HepG2 (cell line): ENCODE data around the gene UCKL1. TPM values are rescaled to one million over a fixed set of nuclear protein-coding genes. Genes with fewer than 3 reads are reported as not detected.
A peak's percentile ranks its signal among the peaks of the same experiment; 100 is the strongest.

ENCODE experiments used
- AGO1 ChIP-seq: fragments of 200-400 bp; formaldehyde crosslinking; IDR thresholded peaks from 2 replicates; pipeline ENCODE4 v1.6.1; 2017; ENCODE audit warnings: mild to moderate bottlenecking, low read depth, low read length, moderate library complexity; ENCODE audit not compliant: poor library complexity, severe bottlenecking
- DMAP1 ChIP-seq: IDR thresholded peaks from 2 replicates; pipeline ENCODE4 v1.6.1; 2016
- FOXM1 ChIP-seq: sonication (generic); formaldehyde crosslinking; IDR thresholded peaks from 2 replicates; pipeline ENCODE4 v1.5.0; 2020; ENCODE audit warnings: missing genetic modification reagents
- GTF2F1 ChIP-seq: fragments of 150-350 bp; IDR thresholded peaks from 2 replicates; pipeline ENCODE4 v1.6.1; 2014; ENCODE audit warnings: low read length
- PLSCR1 ChIP-seq: sonication (generic); formaldehyde crosslinking; IDR thresholded peaks from 2 replicates; pipeline ENCODE4 v1.5.0; 2020; ENCODE audit warnings: missing genetic modification reagents, mild to moderate bottlenecking, borderline replicate concordance
- RORA ChIP-seq: sonication (generic); formaldehyde crosslinking; IDR thresholded peaks from 2 replicates; pipeline ENCODE4 v1.5.0; 2020; ENCODE audit warnings: mild to moderate bottlenecking, missing genetic modification reagents, moderate library complexity
- SIN3A ChIP-seq: IDR thresholded peaks from 2 replicates; pipeline ENCODE4 v1.6.1; 2011; ENCODE audit warnings: low read depth, mild to moderate bottlenecking, control low read depth, low read length, borderline replicate concordance
- SNRNP70 ChIP-seq: fragments of 200-400 bp; formaldehyde crosslinking; IDR thresholded peaks from 2 replicates; pipeline ENCODE4 v1.6.1; 2017; ENCODE audit warnings: mild to moderate bottlenecking, low read depth, low read length, moderate library complexity
- TBX2 ChIP-seq: sonication (generic); formaldehyde crosslinking; IDR thresholded peaks from 2 replicates; pipeline ENCODE4 v1.5.0; 2020; ENCODE audit warnings: missing genetic modification reagents, mild to moderate bottlenecking, borderline replicate concordance
- TCF7 ChIP-seq: sonication (generic); IDR thresholded peaks from 2 replicates; pipeline ENCODE4 v1.6.1; 2016; ENCODE audit warnings: antibody characterized with exemption, low read depth
- XRCC5 ChIP-seq: fragments of 200-400 bp; formaldehyde crosslinking; optimal IDR thresholded peaks from 2 replicates; pipeline ENCODE3; 2017; ENCODE audit warnings: mild to moderate bottlenecking, low read length
- ZNF367 ChIP-seq: sonication (generic); formaldehyde crosslinking; IDR thresholded peaks from 2 replicates; pipeline ENCODE4 v1.4.0; 2020; ENCODE audit warnings: missing genetic modification reagents, borderline replicate concordance
- ZNF383 ChIP-seq: sonication (generic); formaldehyde crosslinking; IDR thresholded peaks from 2 replicates; pipeline ENCODE4 v1.4.0; 2020; ENCODE audit warnings: missing genetic modification reagents, mild to moderate bottlenecking, borderline replicate concordance
- ZNF672 ChIP-seq: sonication (generic); formaldehyde crosslinking; IDR thresholded peaks from 2 replicates; pipeline ENCODE4 v1.8.1; 2022; ENCODE audit warnings: missing genetic modification reagents
- ZNF703 ChIP-seq: sonication (generic); formaldehyde crosslinking; IDR thresholded peaks from 2 replicates; pipeline ENCODE4 v1.5.1; 2020; ENCODE audit warnings: missing genetic modification reagents, mild to moderate bottlenecking, moderate library complexity, borderline replicate concordance
- polyA plus RNA-seq, 8 experiments: library from polyadenylated mRNA; depleted of rRNA in 3 of 8; stranded (reverse) in 7 of 8; unstranded in 1 of 8; fragments of >200 nt; fragmentation: Illumina TruSeq in 4 of 8; extraction: Trizol in 4 of 8; gene quantifications; 2 replicates each; pipeline versions ENCODE4 v1.2.1 to v1.2.3, GENCODE V29; 2011 to 2016; ENCODE audit warnings: low read depth in 4 of 8, missing spikeins in 1 of 8, mixed read lengths in 1 of 8; ENCODE audit not compliant: insufficient read depth in 1 of 8
- total RNA-seq, 5 experiments: library from RNA; depleted of rRNA; stranded (reverse); fragments of >200 nt; fragmentation: Illumina TruSeq; extraction: Trizol; gene quantifications; 2 replicates each; pipeline ENCODE4 v1.2.3, GENCODE V29; 2016; ENCODE audit warnings: low read depth in 1 of 5
- TF ChIP-seq, protein P1 (sequence below): sonication (generic); formaldehyde crosslinking; IDR thresholded peaks from 2 replicates; pipeline ENCODE4 v1.4.0; 2020; ENCODE audit warnings: missing genetic modification reagents
- TF ChIP-seq, protein P2 (sequence below): IDR thresholded peaks from 2 replicates; pipeline ENCODE4 v1.4.0; 2020; ENCODE audit warnings: mild to moderate bottlenecking, missing genetic modification reagents
- TF ChIP-seq, protein P3 (sequence below): sonication (generic); formaldehyde crosslinking; IDR thresholded peaks from 2 replicates; pipeline ENCODE4 v1.4.0; 2020; ENCODE audit warnings: missing genetic modification reagents

The UCKL1 gene
- total and polyA plus RNA-seq, 2 of the 13 experiments (the other 11 are each of a cell fraction or from before 2014, with no cell fraction given): 50.2 to 126 TPM

GRCh38 chr20:63973636-63974401 lies 17.6 kb upstream of the UCKL1 start (continued):
- TF ChIP-seq, protein P1, sequence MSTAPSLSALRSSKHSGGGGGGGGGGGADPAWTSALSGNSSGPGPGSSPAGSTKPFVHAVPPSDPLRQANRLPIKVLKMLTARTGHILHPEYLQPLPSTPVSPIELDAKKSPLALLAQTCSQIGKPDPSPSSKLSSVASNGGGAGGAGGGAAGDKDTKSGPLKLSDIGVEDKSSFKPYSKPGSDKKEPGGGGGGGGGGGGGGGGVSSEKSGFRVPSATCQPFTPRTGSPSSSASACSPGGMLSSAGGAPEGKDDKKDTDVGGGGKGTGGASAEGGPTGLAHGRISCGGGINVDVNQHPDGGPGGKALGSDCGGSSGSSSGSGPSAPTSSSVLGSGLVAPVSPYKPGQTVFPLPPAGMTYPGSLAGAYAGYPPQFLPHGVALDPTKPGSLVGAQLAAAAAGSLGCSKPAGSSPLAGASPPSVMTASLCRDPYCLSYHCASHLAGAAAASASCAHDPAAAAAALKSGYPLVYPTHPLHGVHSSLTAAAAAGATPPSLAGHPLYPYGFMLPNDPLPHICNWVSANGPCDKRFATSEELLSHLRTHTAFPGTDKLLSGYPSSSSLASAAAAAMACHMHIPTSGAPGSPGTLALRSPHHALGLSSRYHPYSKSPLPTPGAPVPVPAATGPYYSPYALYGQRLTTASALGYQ: peak; percentile 74; the same call in 1 of the 2 replicates
- TF ChIP-seq TCF7: no peak
- 0 out of 2 replicates have a peak, but pooled peaks have one; percentile 41 for TF ChIP-seq ZNF367 (CRISPR knock-in tag)
- TF ChIP-seq, protein P2, sequence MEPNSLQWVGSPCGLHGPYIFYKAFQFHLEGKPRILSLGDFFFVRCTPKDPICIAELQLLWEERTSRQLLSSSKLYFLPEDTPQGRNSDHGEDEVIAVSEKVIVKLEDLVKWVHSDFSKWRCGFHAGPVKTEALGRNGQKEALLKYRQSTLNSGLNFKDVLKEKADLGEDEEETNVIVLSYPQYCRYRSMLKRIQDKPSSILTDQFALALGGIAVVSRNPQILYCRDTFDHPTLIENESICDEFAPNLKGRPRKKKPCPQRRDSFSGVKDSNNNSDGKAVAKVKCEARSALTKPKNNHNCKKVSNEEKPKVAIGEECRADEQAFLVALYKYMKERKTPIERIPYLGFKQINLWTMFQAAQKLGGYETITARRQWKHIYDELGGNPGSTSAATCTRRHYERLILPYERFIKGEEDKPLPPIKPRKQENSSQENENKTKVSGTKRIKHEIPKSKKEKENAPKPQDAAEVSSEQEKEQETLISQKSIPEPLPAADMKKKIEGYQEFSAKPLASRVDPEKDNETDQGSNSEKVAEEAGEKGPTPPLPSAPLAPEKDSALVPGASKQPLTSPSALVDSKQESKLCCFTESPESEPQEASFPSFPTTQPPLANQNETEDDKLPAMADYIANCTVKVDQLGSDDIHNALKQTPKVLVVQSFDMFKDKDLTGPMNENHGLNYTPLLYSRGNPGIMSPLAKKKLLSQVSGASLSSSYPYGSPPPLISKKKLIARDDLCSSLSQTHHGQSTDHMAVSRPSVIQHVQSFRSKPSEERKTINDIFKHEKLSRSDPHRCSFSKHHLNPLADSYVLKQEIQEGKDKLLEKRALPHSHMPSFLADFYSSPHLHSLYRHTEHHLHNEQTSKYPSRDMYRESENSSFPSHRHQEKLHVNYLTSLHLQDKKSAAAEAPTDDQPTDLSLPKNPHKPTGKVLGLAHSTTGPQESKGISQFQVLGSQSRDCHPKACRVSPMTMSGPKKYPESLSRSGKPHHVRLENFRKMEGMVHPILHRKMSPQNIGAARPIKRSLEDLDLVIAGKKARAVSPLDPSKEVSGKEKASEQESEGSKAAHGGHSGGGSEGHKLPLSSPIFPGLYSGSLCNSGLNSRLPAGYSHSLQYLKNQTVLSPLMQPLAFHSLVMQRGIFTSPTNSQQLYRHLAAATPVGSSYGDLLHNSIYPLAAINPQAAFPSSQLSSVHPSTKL (CRISPR knock-in tag): peak; percentile 80
- no peak for TF ChIP-seq ZNF383 (CRISPR knock-in tag)
- TF ChIP-seq SNRNP70: no peak
- no peak for TF ChIP-seq ZNF703
- TF ChIP-seq DMAP1 (CRISPR knock-in tag): peak; percentile 83; the same call in 1 of the 2 replicates
- TF ChIP-seq XRCC5: peak; percentile 97
- TF ChIP-seq ZNF672 (CRISPR knock-in tag): no peak
- TF ChIP-seq RORA: no peak
- TF ChIP-seq FOXM1 (CRISPR knock-in tag): no peak
- peak; percentile 91 for TF ChIP-seq AGO1
- no peak for TF ChIP-seq PLSCR1 (CRISPR knock-in tag)
- peak; percentile 94 for TF ChIP-seq TBX2
- TF ChIP-seq, protein P3, sequence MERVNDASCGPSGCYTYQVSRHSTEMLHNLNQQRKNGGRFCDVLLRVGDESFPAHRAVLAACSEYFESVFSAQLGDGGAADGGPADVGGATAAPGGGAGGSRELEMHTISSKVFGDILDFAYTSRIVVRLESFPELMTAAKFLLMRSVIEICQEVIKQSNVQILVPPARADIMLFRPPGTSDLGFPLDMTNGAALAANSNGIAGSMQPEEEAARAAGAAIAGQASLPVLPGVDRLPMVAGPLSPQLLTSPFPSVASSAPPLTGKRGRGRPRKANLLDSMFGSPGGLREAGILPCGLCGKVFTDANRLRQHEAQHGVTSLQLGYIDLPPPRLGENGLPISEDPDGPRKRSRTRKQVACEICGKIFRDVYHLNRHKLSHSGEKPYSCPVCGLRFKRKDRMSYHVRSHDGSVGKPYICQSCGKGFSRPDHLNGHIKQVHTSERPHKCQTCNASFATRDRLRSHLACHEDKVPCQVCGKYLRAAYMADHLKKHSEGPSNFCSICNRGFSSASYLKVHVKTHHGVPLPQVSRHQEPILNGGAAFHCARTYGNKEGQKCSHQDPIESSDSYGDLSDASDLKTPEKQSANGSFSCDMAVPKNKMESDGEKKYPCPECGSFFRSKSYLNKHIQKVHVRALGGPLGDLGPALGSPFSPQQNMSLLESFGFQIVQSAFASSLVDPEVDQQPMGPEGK (CRISPR knock-in tag): peak; percentile 87
- peak; percentile 68; the same call in 1 of the 2 replicates for TF ChIP-seq SIN3A
- no peak for TF ChIP-seq GTF2F1
